Panc1 (cell line): ENCODE measurements around the gene TMEM40. TPM values are rescaled to one million over a fixed set of nuclear protein-coding genes. Genes with fewer than 3 reads are reported as not detected.

Experiments
- ATAC-seq: fragments of 200-7000 bp; cut with Tn5 transposase; 2 replicates; pipeline ENCODE4 v1.9.1; 2020; ENCODE audit warnings: mild to moderate bottlenecking, moderate library complexity
- Bru-seq: library from RNA; stranded (reverse); fragments of 400-500 nt; gene quantifications from one replicate; lab custom pipeline; 2021; lab: Mats Ljungman, UMichigan
- BruChase-seq, 2 experiments: library from RNA; stranded (reverse); fragments of 400-500 nt; gene quantifications; one replicate each; lab custom pipeline; 2021; lab: Mats Ljungman, UMichigan
- BruUV-seq: library from RNA; stranded (reverse); fragments of 400-500 nt; replicated peaks from 2 replicates; lab custom pipeline; 2021; lab: Mats Ljungman, UMichigan
- CTCF ChIA-PET: fragments of 300-600 bp; sonication (Branson Sonifier 250); formaldehyde crosslinking; loops from one replicate; lab custom pipeline; 2022; ENCODE audit warnings: antibody characterized with exemption; lab: Charles Lee
- POLR2A ChIA-PET: fragments of 300-600 bp; sonication (Branson Sonifier 250); formaldehyde crosslinking; loops from one replicate; lab custom pipeline; 2022; ENCODE audit warnings: antibody characterized with exemption; lab: Charles Lee
- DNase-seq: peaks from one replicate; pipeline ENCODE4 v3.0.0-alpha.2; 2010; ENCODE audit warnings: low read depth, low spot score
- H3K27ac ChIP-seq: 2 replicates; pipeline ENCODE4 v1.5.1; 2011; ENCODE audit warnings: mild to moderate bottlenecking, low read length, inconsistent platforms
- H3K27me3 ChIP-seq: fragments of 200-500 bp; sonication (Bioruptor generic); 2 replicates; pipeline ENCODE4 v1.6.0; 2014; ENCODE audit warnings: low read length, inconsistent platforms; ENCODE audit not compliant: control insufficient read depth, insufficient read depth
- H3K36me3 ChIP-seq: fragments of 200-500 bp; sonication (Bioruptor generic); 2 replicates; pipeline ENCODE4 v1.5.1; 2014; ENCODE audit warnings: inconsistent platforms, mild to moderate bottlenecking, low read length, moderate library complexity; ENCODE audit not compliant: control insufficient read depth, insufficient read depth
- H3K4me1 ChIP-seq: 2 replicates; pipeline ENCODE4 v1.5.1; 2011; ENCODE audit warnings: inconsistent platforms, mild to moderate bottlenecking, low read length, moderate library complexity; ENCODE audit not compliant: control insufficient read depth, insufficient read depth
- H3K4me3 ChIP-seq, 2 experiments: 2 replicates each; pipeline ENCODE4 v1.5.1; 2011 to 2012; ENCODE audit warnings: low read depth in 2 of 2, low read length in 2 of 2, mild to moderate bottlenecking in 2 of 2, inconsistent platforms in 1 of 2, moderate library complexity in 1 of 2
- H3K9me3 ChIP-seq: fragments of 200-500 bp; sonication (Bioruptor generic); 2 replicates; pipeline ENCODE4 v1.5.1; 2014; ENCODE audit warnings: low read depth, mild to moderate bottlenecking, inconsistent platforms, low read length, moderate library complexity; ENCODE audit not compliant: control insufficient read depth, insufficient read depth
- POLR2AphosphoS5 ChIP-seq: IDR thresholded peaks from 2 replicates; pipeline ENCODE4 v1.6.1; 2012; ENCODE audit warnings: mild to moderate bottlenecking, low read depth, low read length, moderate library complexity
- REST ChIP-seq, 2 experiments: IDR thresholded peaks; 2 replicates each; pipeline ENCODE4 v1.6.1; 2011 to 2012; ENCODE audit warnings: low read depth in 2 of 2, control low read depth in 1 of 2, low read length in 1 of 2, mild to moderate bottlenecking in 1 of 2, moderate library complexity in 1 of 2; ENCODE audit not compliant: insufficient read depth in 1 of 2
- SIN3A ChIP-seq: IDR thresholded peaks from 2 replicates; pipeline ENCODE4 v1.6.1; 2012; ENCODE audit warnings: low read depth, mild to moderate bottlenecking, low read length, moderate library complexity, borderline replicate concordance; ENCODE audit not compliant: insufficient read depth
- TCF7L2 ChIP-seq: IDR thresholded peaks from 2 replicates; pipeline ENCODE4 v1.6.1; 2011; ENCODE audit warnings: mild to moderate bottlenecking, low read depth, low read length, inconsistent platforms
- in situ Hi-C: cut with HindIII; loops from 2 replicates; pipeline ENCODE4 v1.10.0; 2016; ENCODE audit warnings: low sequenced_read_pairs, low pct_unique_long_range_greater_than_20kb
- intact Hi-C: fragments of 100-400 bp; cut with micrococcal nuclease; formaldehyde crosslinking; loops from one replicate; pipeline ENCODE4 v1.10.0; 2022; ENCODE audit not compliant: unreplicated experiment
- long read RNA-seq: library from polyadenylated mRNA; unstranded; transcript quantifications from one replicate; pipeline ENCODE4 v2.0.0, GENCODE V29; 2021; ENCODE audit not compliant: unreplicated experiment
- polyA plus RNA-seq: library from polyadenylated mRNA; unstranded; fragments of >200 nt; gene quantifications from one replicate; pipeline ENCODE4 v1.2.1, GENCODE V29; 2012; ENCODE audit warnings: missing spikeins; ENCODE audit not compliant: insufficient read length
- total RNA-seq: library from RNA; stranded (reverse); gene quantifications from one replicate; pipeline ENCODE4 v1.2.1, GENCODE V29; 2021; ENCODE audit not compliant: unreplicated experiment
- TF ChIP-seq, protein P1 (sequence below): fragments of 450-650 bp; IDR thresholded peaks from 2 replicates; pipeline ENCODE4 v1.5.1; 2017; ENCODE audit warnings: mild to moderate bottlenecking

TMEM40 gene, protein sequence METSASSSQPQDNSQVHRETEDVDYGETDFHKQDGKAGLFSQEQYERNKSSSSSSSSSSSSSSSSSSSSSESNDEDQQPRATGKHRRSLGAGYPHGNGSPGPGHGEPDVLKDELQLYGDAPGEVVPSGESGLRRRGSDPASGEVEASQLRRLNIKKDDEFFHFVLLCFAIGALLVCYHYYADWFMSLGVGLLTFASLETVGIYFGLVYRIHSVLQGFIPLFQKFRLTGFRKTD
- total RNA-seq (1.3 TPM), Bru-seq, nascent RNA (percentile 26 among the genes with signal in this experiment), BruChase-seq, experiment 1, labeled RNA remaining after a 2-hour chase (percentile 25 among the genes with signal in this experiment), BruChase-seq, experiment 2, labeled RNA remaining after a 6-hour chase (percentile 24 among the genes with signal in this experiment)
- 0.35 TPM for polyA plus RNA-seq
- long read RNA-seq, partial matches to known transcripts = 0 of 1 reads
- long read RNA-seq, other reads (novel, unspliced or antisense) = 0 of 1 reads

DNA sequence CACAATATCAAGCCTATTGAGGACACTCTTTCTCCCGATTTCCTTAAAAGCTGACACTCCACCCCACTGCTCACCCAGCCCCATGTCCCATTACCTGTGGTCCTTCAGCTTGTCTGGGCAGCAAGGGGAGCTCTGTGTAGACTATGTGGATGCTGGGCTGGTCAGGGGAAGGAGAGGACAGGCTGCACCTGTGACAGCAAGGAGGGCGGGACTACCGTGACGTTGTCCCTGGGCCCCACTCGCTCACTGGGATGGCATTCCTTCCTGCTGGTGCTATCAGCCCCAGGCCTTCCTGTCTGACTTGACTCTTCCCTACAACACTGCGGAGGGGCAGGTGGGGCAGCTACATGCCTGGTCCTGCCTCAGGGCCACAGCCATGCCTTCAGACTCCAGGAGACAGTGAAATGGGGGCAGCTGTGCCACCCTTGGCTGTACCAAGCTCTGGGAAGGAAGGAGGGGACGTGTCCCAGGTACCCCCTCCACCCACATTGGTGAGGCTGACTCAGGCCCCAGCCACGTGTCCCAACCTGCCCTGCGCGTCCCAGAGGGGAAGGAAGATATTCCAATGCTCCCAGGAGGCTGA is at the start of gene TMEM40:
TMEM40 (minus strand) TSS at position 163 of the 583 bp plus-strand sequence. CDS start 9,427 bp downstream, outside the sequence.
- no peak within 1 kb of the TSS for H3K4me3 ChIP-seq
- ATAC-seq (peak; percentile 11; the same call in 1 of the 2 replicates), DNase-seq (no peak)
- in situ Hi-C loops = no loop called here
- no peaks in the 10 kb centered on the region for H3K9me3 ChIP-seq
- no peaks in the 10 kb centered on the region for H3K27me3 ChIP-seq
- H3K4me1 ChIP-seq = peaks cover 20% of the 10 kb centered on the region
- no peaks in the 10 kb centered on the region for H3K36me3 ChIP-seq
- TF ChIP-seq POLR2AphosphoS5 (no peak), SIN3A (no peak), REST (IDR thresholded peaks at IDR 0.05; ENCODE audit: insufficient read depth in 1 of 2, low read depth in 2 of 2, low read length in 1 of 2) (no peak), TCF7L2 (no peak)
- TF ChIP-seq, protein P1, sequence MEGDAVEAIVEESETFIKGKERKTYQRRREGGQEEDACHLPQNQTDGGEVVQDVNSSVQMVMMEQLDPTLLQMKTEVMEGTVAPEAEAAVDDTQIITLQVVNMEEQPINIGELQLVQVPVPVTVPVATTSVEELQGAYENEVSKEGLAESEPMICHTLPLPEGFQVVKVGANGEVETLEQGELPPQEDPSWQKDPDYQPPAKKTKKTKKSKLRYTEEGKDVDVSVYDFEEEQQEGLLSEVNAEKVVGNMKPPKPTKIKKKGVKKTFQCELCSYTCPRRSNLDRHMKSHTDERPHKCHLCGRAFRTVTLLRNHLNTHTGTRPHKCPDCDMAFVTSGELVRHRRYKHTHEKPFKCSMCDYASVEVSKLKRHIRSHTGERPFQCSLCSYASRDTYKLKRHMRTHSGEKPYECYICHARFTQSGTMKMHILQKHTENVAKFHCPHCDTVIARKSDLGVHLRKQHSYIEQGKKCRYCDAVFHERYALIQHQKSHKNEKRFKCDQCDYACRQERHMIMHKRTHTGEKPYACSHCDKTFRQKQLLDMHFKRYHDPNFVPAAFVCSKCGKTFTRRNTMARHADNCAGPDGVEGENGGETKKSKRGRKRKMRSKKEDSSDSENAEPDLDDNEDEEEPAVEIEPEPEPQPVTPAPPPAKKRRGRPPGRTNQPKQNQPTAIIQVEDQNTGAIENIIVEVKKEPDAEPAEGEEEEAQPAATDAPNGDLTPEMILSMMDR = no peak
- intact Hi-C loops = no loop called here
- H3K27ac ChIP-seq = peak within 1 kb of the TSS; percentile 31; the same call in 1 of the 2 replicates
- POLR2A ChIA-PET = interaction anchor here (0.6 kb wide), 1 partner anchor 62 kb away, joined by 3 read pairs; no protein-coding TSS in a partner anchor
- CTCF ChIA-PET = no interaction called here
- no TSS peak for BruUV-seq

GRCh38 chr3:12808587-12808986 is 49.5 kb upstream of the TMEM40 start:
- DNase-seq = no peak
- Histone ChIP-seq H3K4me3 (no peak overlapping the region), H3K27me3 (no peaks in the 10 kb centered on the region), H3K4me1 (peaks cover 4% of the 10 kb centered on the region; the same call in 1 of the 2 replicates), H3K36me3 (no peaks in the 10 kb centered on the region), H3K9me3 (no peaks in the 10 kb centered on the region), H3K27ac (no peak overlapping the region)
- ChIA-PET CTCF (no interaction called here), POLR2A (no interaction called here)
- ATAC-seq = no peak
- in situ Hi-C loops (no loop called here), intact Hi-C loops (no loop called here)
- BruUV-seq = no TSS peak
- no peak for TF ChIP-seq REST (IDR thresholded peaks at IDR 0.05; ENCODE audit: insufficient read depth in 1 of 2, low read depth in 2 of 2, low read length in 1 of 2)
- no peak for TF ChIP-seq SIN3A
- TF ChIP-seq, protein P1 = no peak
- TF ChIP-seq POLR2AphosphoS5 = no peak
- TF ChIP-seq TCF7L2 = no peak
